A549 (cell line): ENCODE results near the gene CAMTA1. TPM values are rescaled to one million over a fixed set of nuclear protein-coding genes. Genes with fewer than 3 reads are reported as not detected.
A peak's percentile ranks its signal among the peaks of the same experiment; 100 is the strongest.

Experiments used
- ATAC-seq, 2 experiments: fragments of 200-7000 bp in 1 of 2; fragments of >200 bp in 1 of 2; cut with Nextera tagmentation in 1 of 2; cut with Tn5 transposase in 1 of 2; 3 replicates each; pipeline versions ENCODE4 v1.8.0 to v1.9.1; 2018 to 2020; ENCODE audit warnings: mild to moderate bottlenecking in 1 of 2, moderate library complexity in 1 of 2
- CTCF ChIA-PET: fragments of 300-600 bp; sonication (Branson Sonifier 250); formaldehyde crosslinking; extraction: SDS; loops from one replicate; lab custom pipeline; 2021; ENCODE audit warnings: antibody characterized with exemption, inconsistent platforms; lab: Yijun Ruan, JAX
- POLR2A ChIA-PET: fragments of 350-600 bp; formaldehyde crosslinking; extraction: SDS; loops from one replicate; lab custom pipeline; 2021; ENCODE audit warnings: antibody characterized with exemption, inconsistent platforms; lab: Yijun Ruan, JAX
- DNase-seq, 2 experiments: peaks; one replicate each; pipeline versions ENCODE4 v3.0.0 to v3.0.0-alpha.2; 2011 to 2016; ENCODE audit warnings: low read depth in 1 of 2, low spot score in 1 of 2
- FAIRE-seq: peaks from 2 replicates; lab custom pipeline; 2011; peaks lifted over from hg19 to GRCh38; lab: Jason Lieb, UNC
- H3K27ac ChIP-seq, 2 experiments: fragments of >200 bp; sonication (Bioruptor Twin); formaldehyde crosslinking; 3 replicates each; pipeline ENCODE4 v1.5.1; 2016 to 2017
- H3K4me1 ChIP-seq: fragments of >200 bp; sonication (Bioruptor Twin); formaldehyde crosslinking; 3 replicates; pipeline ENCODE4 v1.6.1; 2016
- H3K4me2 ChIP-seq: fragments of >200 bp; sonication (Bioruptor Twin); formaldehyde crosslinking; 3 replicates; pipeline ENCODE4 v1.6.1; 2016
- H3K4me3 ChIP-seq: fragments of >200 bp; sonication (Bioruptor Twin); formaldehyde crosslinking; 3 replicates; pipeline ENCODE4 v1.5.1; 2016
- H3K9me3 ChIP-seq: fragments of >200 bp; sonication (Bioruptor Twin); formaldehyde crosslinking; 3 replicates; pipeline ENCODE4 v1.6.1; 2016
- BHLHE40 ChIP-seq: IDR thresholded peaks from 2 replicates; pipeline ENCODE4 v1.6.1; 2012; ENCODE audit warnings: low read depth, low read length, inconsistent platforms
- CBX8 ChIP-seq: fragments of 200-600 bp; sonication (generic); IDR thresholded peaks from 2 replicates; pipeline ENCODE4 v1.6.1; 2016
- CTCF ChIP-seq: fragments of >200 bp; sonication (Bioruptor Twin); formaldehyde crosslinking; IDR thresholded peaks from 3 replicates; pipeline ENCODE4 v1.5.1; 2016
- EP300 ChIP-seq, 2 experiments: fragments of >200 bp; sonication (Bioruptor Twin); formaldehyde crosslinking; IDR thresholded peaks; 2 replicates in 1 of 2; 3 replicates in 1 of 2; pipeline ENCODE4 v1.6.1; 2016 to 2017
- ESRRA ChIP-seq: fragments of 150-350 bp; IDR thresholded peaks from 2 replicates; pipeline ENCODE4 v1.6.1; 2014; ENCODE audit warnings: mild to moderate bottlenecking, low read length, borderline replicate concordance
- FOSL2 ChIP-seq, 2 experiments: fragments of 450-650 bp in 1 of 2; fragments of >200 bp in 1 of 2; sonication (Bioruptor Twin) in 1 of 2; formaldehyde crosslinking; IDR thresholded peaks; 2 replicates each; pipeline versions ENCODE4 v1.5.0 to v1.6.1; 2016 to 2020; ENCODE audit warnings: mild to moderate bottlenecking in 1 of 2, moderate library complexity in 1 of 2
- FOXS1 ChIP-seq: fragments of 250-450 bp; sonication (Bioruptor Pico); IDR thresholded peaks from 2 replicates; pipeline ENCODE4 v1.5.0; 2020; ENCODE audit warnings: mild to moderate bottlenecking, moderate library complexity
- GATA3 ChIP-seq: IDR thresholded peaks from 2 replicates; pipeline ENCODE4 v1.6.1; 2012; ENCODE audit warnings: borderline replicate concordance
- HDAC2 ChIP-seq: fragments of 200-600 bp; sonication (generic); IDR thresholded peaks from 2 replicates; pipeline ENCODE4 v1.6.1; 2016
- HEYL ChIP-seq: fragments of 250-450 bp; sonication (Bioruptor Pico); IDR thresholded peaks from 2 replicates; pipeline ENCODE4 v1.8.0; 2021; ENCODE audit warnings: mild to moderate bottlenecking, moderate library complexity
- HOXB13 ChIP-seq: fragments of 250-450 bp; sonication (Bioruptor Pico); IDR thresholded peaks from 2 replicates; pipeline ENCODE4 v1.5.0; 2020; ENCODE audit warnings: low read depth, mild to moderate bottlenecking, moderate library complexity
- KDM1A ChIP-seq: fragments of 200-600 bp; sonication (generic); IDR thresholded peaks from 2 replicates; pipeline ENCODE4 v1.6.1; 2016; ENCODE audit warnings: low read depth, mild to moderate bottlenecking
- MAZ ChIP-seq: fragments of 150-350 bp; IDR thresholded peaks from 2 replicates; pipeline ENCODE4 v1.6.1; 2014; ENCODE audit warnings: antibody characterized with exemption, low read depth, low read length, borderline replicate concordance
- NR3C1 ChIP-seq: fragments of >200 bp; sonication (Bioruptor Twin); formaldehyde crosslinking; IDR thresholded peaks from 3 replicates; pipeline ENCODE4 v1.6.1; 2017
- PBX3 ChIP-seq: IDR thresholded peaks from 2 replicates; pipeline ENCODE4 v1.6.1; 2012
- RARB ChIP-seq: fragments of 250-450 bp; sonication (Bioruptor Pico); IDR thresholded peaks from 2 replicates; pipeline ENCODE4 v1.8.0; 2021; ENCODE audit warnings: mild to moderate bottlenecking, moderate library complexity
- RCOR1 ChIP-seq: fragments of 150-350 bp; IDR thresholded peaks from 2 replicates; pipeline ENCODE4 v1.6.1; 2014; ENCODE audit warnings: antibody characterized with exemption, low read length, low read depth
- RFX5 ChIP-seq: fragments of 450-650 bp; IDR thresholded peaks from 2 replicates; pipeline ENCODE4 v1.7.1; 2014; ENCODE audit warnings: antibody characterized with exemption, mild to moderate bottlenecking, moderate library complexity
- RNF2 ChIP-seq: fragments of 200-600 bp; sonication (generic); IDR thresholded peaks from 2 replicates; pipeline ENCODE4 v1.6.1; 2016; ENCODE audit warnings: low read depth, mild to moderate bottlenecking, antibody characterized with exemption, moderate library complexity, borderline replicate concordance
- SREBF2 ChIP-seq: fragments of 450-650 bp; IDR thresholded peaks from 2 replicates; pipeline ENCODE4 v1.6.1; 2014; ENCODE audit warnings: mild to moderate bottlenecking, moderate library complexity
- USF2 ChIP-seq: fragments of 450-650 bp; IDR thresholded peaks from 2 replicates; pipeline ENCODE4 v1.6.1; 2014; ENCODE audit warnings: antibody characterized with exemption
- ZC3H11A ChIP-seq: fragments of 450-650 bp; IDR thresholded peaks from 2 replicates; pipeline ENCODE4 v1.6.1; 2014; ENCODE audit warnings: antibody characterized with exemption, mild to moderate bottlenecking
- ZNF302 ChIP-seq: fragments of 250-450 bp; sonication (Bioruptor Pico); IDR thresholded peaks from 2 replicates; pipeline ENCODE4 v1.9.0; 2021; ENCODE audit warnings: inconsistent platforms, mild to moderate bottlenecking, moderate library complexity
- WGBS: methylation state at CpG from one replicate; pipeline ENCODE4 v1.1.6; 2017; ENCODE audit errors: missing lambda C conversion rate; 5-methylcytosine and 5-hydroxymethylcytosine counted together
- polyA plus RNA-seq, 4 experiments: library from polyadenylated mRNA; depleted of rRNA in 3 of 4; stranded (reverse); fragments of >200 nt; fragmentation: RNase III in 1 of 4; extraction: RNeasy Plus Mini Kit Qiagen cat#74134 plus additional on column Dnase treatment in 1 of 4; gene quantifications; 2 replicates in 3 of 4; 3 replicates in 1 of 4; pipeline ENCODE4 v1.2.3, GENCODE V29; 2011 to 2017
- TF ChIP-seq, protein P1 (sequence below): IDR thresholded peaks from 2 replicates; pipeline ENCODE4 v1.6.1; 2012; ENCODE audit warnings: low read depth, borderline replicate concordance
- TF ChIP-seq, protein P2 (sequence below): fragments of >200 bp; sonication (Bioruptor Twin); formaldehyde crosslinking; IDR thresholded peaks from 2 replicates; pipeline ENCODE4 v1.6.1; 2016
- TF ChIP-seq, protein P3 (sequence below): fragments of 200-600 bp; sonication (generic); IDR thresholded peaks from 2 replicates; pipeline ENCODE4 v1.6.1; 2016; ENCODE audit warnings: antibody characterized with exemption, mild to moderate bottlenecking, moderate library complexity

CAMTA1 gene
- polyA plus RNA-seq, 2 of the 4 experiments (the other 2 are of a cell fraction) = 58.8 to 75.0 TPM

- WGBS = 13% methylated on average over 4 of the region's 4 CpGs
- Histone ChIP-seq H3K27ac (no peak overlapping the region), H3K4me2 (no peak overlapping the region), H3K4me3 (no peak overlapping the region), H3K4me1 (no peaks in the 10 kb centered on the region), H3K9me3 (peaks cover 20% of the 10 kb centered on the region)
- DNase-seq (peak in 1 of 2 experiments; percentile 4), ATAC-seq (no peak), FAIRE-seq (no peak)
- ChIA-PET CTCF (interaction anchor here (1.0 to 1.7 kb wide), 3 partner anchors 9 to 30 kb away, joined by 3 to 14 read pairs (median 3); no protein-coding TSS in a partner anchor), POLR2A (no interaction called here)
- TF ChIP-seq NR3C1 (no peak), RCOR1 (no peak), RFX5 (no peak), CTCF (no peak), HEYL (CRISPR knock-in tag) (no peak), FOSL2 (IDR thresholded peaks at IDR 0.05) (no peak), FOSL2 (CRISPR knock-in tag; IDR thresholded peaks at IDR 0.05) (no peak), ZNF302 (CRISPR knock-in tag) (no peak), FOXS1 (CRISPR knock-in tag) (no peak), GATA3 (no peak), SREBF2 (no peak), CBX8 (no peak), BHLHE40 (no peak), EP300 (IDR thresholded peaks at IDR 0.05) (no peak), HDAC2 (no peak)
- TF ChIP-seq, protein P1, sequence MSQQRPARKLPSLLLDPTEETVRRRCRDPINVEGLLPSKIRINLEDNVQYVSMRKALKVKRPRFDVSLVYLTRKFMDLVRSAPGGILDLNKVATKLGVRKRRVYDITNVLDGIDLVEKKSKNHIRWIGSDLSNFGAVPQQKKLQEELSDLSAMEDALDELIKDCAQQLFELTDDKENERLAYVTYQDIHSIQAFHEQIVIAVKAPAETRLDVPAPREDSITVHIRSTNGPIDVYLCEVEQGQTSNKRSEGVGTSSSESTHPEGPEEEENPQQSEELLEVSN = no peak
- TF ChIP-seq, protein P2, sequence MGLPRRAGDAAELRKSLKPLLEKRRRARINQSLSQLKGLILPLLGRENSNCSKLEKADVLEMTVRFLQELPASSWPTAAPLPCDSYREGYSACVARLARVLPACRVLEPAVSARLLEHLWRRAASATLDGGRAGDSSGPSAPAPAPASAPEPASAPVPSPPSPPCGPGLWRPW = no peak
- TF ChIP-seq, protein P3, sequence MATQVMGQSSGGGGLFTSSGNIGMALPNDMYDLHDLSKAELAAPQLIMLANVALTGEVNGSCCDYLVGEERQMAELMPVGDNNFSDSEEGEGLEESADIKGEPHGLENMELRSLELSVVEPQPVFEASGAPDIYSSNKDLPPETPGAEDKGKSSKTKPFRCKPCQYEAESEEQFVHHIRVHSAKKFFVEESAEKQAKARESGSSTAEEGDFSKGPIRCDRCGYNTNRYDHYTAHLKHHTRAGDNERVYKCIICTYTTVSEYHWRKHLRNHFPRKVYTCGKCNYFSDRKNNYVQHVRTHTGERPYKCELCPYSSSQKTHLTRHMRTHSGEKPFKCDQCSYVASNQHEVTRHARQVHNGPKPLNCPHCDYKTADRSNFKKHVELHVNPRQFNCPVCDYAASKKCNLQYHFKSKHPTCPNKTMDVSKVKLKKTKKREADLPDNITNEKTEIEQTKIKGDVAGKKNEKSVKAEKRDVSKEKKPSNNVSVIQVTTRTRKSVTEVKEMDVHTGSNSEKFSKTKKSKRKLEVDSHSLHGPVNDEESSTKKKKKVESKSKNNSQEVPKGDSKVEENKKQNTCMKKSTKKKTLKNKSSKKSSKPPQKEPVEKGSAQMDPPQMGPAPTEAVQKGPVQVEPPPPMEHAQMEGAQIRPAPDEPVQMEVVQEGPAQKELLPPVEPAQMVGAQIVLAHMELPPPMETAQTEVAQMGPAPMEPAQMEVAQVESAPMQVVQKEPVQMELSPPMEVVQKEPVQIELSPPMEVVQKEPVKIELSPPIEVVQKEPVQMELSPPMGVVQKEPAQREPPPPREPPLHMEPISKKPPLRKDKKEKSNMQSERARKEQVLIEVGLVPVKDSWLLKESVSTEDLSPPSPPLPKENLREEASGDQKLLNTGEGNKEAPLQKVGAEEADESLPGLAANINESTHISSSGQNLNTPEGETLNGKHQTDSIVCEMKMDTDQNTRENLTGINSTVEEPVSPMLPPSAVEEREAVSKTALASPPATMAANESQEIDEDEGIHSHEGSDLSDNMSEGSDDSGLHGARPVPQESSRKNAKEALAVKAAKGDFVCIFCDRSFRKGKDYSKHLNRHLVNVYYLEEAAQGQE = no peak
These were observed 294.4 kb downstream of the CAMTA1 start for GRCh38 chr1:7079637-7080036.

- H3K9me3 ChIP-seq = peaks cover 8% of the 10 kb centered on the region
- H3K4me3 ChIP-seq = no peak overlapping the region
- ChIA-PET POLR2A (no interaction called here), CTCF (interaction anchor here (0.9 to 5.8 kb wide), 4 partner anchors 10 to 529 kb away, joined by 3 to 30 read pairs (median 4); no protein-coding TSS in a partner anchor)
- no peaks in the 10 kb centered on the region for H3K4me1 ChIP-seq
- H3K4me2 ChIP-seq = no peak overlapping the region
- WGBS = 57% methylated on average over 11 of the region's 17 CpGs
- FAIRE-seq (no peak), DNase-seq (no peak), ATAC-seq (no peak)
- no peak overlapping the region for H3K27ac ChIP-seq
- TF ChIP-seq RARB = no peak
- no peak for TF ChIP-seq HOXB13 (CRISPR knock-in tag)
- no peak for TF ChIP-seq PBX3
- no peak for TF ChIP-seq CTCF
- no peak for TF ChIP-seq USF2
- TF ChIP-seq ZC3H11A = no peak
- TF ChIP-seq, protein P2 = no peak
- no peak for TF ChIP-seq RNF2
- no peak for TF ChIP-seq KDM1A
- no peak for TF ChIP-seq NR3C1
- no peak for TF ChIP-seq MAZ
- no peak for TF ChIP-seq ESRRA
- TF ChIP-seq, all 56 proteins: peak for 0
These were observed 299.1 kb downstream of the CAMTA1 start for GRCh38 chr1:7084232-7084894.
